ENCODE measurements around the gene TOLLIP. TPM values are rescaled to one million over a fixed set of nuclear protein-coding genes. Genes with fewer than 3 reads are reported as not detected.
"Not testable (repeated sequence)": the region's sequence is repeated elsewhere in the genome, so short reads cannot be mapped to it uniquely, and the experiment has no call there.

TOLLIP gene
- total and polyA plus RNA-seq, 4 donors, result 20.0 to 52.1 (median 34.9) TPM

GRCh38 chr11:1251236-1251770, 58.1 kb downstream of the TOLLIP start:
- Histone ChIP-seq H3K9me3 (ENCODE audit: control insufficient read depth, low read length) (no peaks in the 10 kb centered on the region), H3K27ac (ENCODE audit: low read depth in 1 of 2, low read length in 2 of 2) (no peak overlapping the region), H3K4me3 (ENCODE audit: low read length in 2 of 2) (no peak overlapping the region), H3K36me3 (ENCODE audit: control insufficient read depth in 1 of 2, insufficient read depth in 2 of 2, low read length in 1 of 2) (no peaks in the 10 kb centered on the region), H3K27me3 (ENCODE audit: control insufficient read depth in 1 of 2, insufficient read depth in 2 of 2, low read length in 1 of 2) (no peaks in the 10 kb centered on the region), H3K4me1 (ENCODE audit: control insufficient read depth in 1 of 2, insufficient read depth in 2 of 2, low read length in 2 of 2) (no peaks in the 10 kb centered on the region)
- DNase-seq, result no peak
- intact Hi-C loops (cut with DNase I), result no loop called here
- ATAC-seq (ENCODE audit: low FRiP score), result no peak
- 91 to 94% methylated on average over 16 of the region's 16 CpGs for WGBS, 2 donors

DNA sequence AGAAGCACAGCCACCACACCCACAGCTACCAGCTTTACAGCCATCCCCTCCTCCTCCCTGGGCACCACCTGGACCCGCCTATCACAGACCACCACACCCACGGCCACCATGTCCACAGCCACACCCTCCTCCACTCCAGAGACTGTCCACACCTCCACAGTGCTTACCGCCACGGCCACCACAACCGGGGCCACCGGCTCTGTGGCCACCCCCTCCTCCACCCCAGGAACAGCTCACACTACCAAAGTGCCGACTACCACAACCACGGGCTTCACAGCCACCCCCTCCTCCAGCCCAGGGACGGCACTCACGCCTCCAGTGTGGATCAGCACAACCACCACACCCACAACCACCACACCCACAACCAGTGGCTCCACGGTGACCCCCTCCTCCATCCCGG, 59.0 kb downstream of the TOLLIP start:
- H3K9me3 ChIP-seq (ENCODE audit: control insufficient read depth, low read length); DNase-seq; H3K27ac ChIP-seq (ENCODE audit: low read depth in 1 of 2, low read length in 2 of 2); H3K4me1 ChIP-seq (ENCODE audit: control insufficient read depth in 1 of 2, insufficient read depth in 2 of 2, low read length in 2 of 2); H3K27me3 ChIP-seq (ENCODE audit: control insufficient read depth in 1 of 2, insufficient read depth in 2 of 2, low read length in 1 of 2); H3K36me3 ChIP-seq (ENCODE audit: control insufficient read depth in 1 of 2, insufficient read depth in 2 of 2, low read length in 1 of 2); H3K4me3 ChIP-seq (ENCODE audit: low read length in 2 of 2); ATAC-seq (ENCODE audit: low FRiP score); intact Hi-C loops (cut with DNase I): not testable (repeated sequence)
- WGBS, 2 donors, result 96% methylated on average over 2 to 4 of the region's 12 CpGs

- H3K4me1 ChIP-seq (ENCODE audit: control insufficient read depth in 1 of 2, insufficient read depth in 2 of 2, low read length in 2 of 2); H3K27me3 ChIP-seq (ENCODE audit: control insufficient read depth in 1 of 2, insufficient read depth in 2 of 2, low read length in 1 of 2); H3K4me3 ChIP-seq (ENCODE audit: low read length in 2 of 2); H3K27ac ChIP-seq (ENCODE audit: low read depth in 1 of 2, low read length in 2 of 2); H3K9me3 ChIP-seq (ENCODE audit: control insufficient read depth, low read length); DNase-seq; ATAC-seq (ENCODE audit: low FRiP score); H3K36me3 ChIP-seq (ENCODE audit: control insufficient read depth in 1 of 2, insufficient read depth in 2 of 2, low read length in 1 of 2); intact Hi-C loops (cut with DNase I): not testable (repeated sequence)
- WGBS, 2 donors, result 83 to 97% methylated on average over 9 to 13 of the region's 18 CpGs
Measured at GRCh38 chr11:1248951-1249350, 60.5 kb downstream of the TOLLIP start.

- H3K36me3 ChIP-seq (ENCODE audit: control insufficient read depth in 1 of 2, insufficient read depth in 2 of 2, low read length in 1 of 2); H3K27ac ChIP-seq (ENCODE audit: low read depth in 1 of 2, low read length in 2 of 2); H3K27me3 ChIP-seq (ENCODE audit: control insufficient read depth in 1 of 2, insufficient read depth in 2 of 2, low read length in 1 of 2); H3K4me1 ChIP-seq (ENCODE audit: control insufficient read depth in 1 of 2, insufficient read depth in 2 of 2, low read length in 2 of 2); H3K9me3 ChIP-seq (ENCODE audit: control insufficient read depth, low read length); intact Hi-C loops (cut with DNase I); ATAC-seq (ENCODE audit: low FRiP score); DNase-seq; H3K4me3 ChIP-seq (ENCODE audit: low read length in 2 of 2): not testable (repeated sequence)
- WGBS, 2 donors, result 82 to 90% methylated on average over 3 to 14 of the region's 14 CpGs
Measured at GRCh38 chr11:1247026-1247425, 62.4 kb downstream of the TOLLIP start.

GRCh38 chr11:1246301-1246700, 63.1 kb downstream of the TOLLIP start:
- H3K9me3 ChIP-seq (ENCODE audit: control insufficient read depth, low read length); H3K4me3 ChIP-seq (ENCODE audit: low read length in 2 of 2); H3K36me3 ChIP-seq (ENCODE audit: control insufficient read depth in 1 of 2, insufficient read depth in 2 of 2, low read length in 1 of 2); DNase-seq; H3K4me1 ChIP-seq (ENCODE audit: control insufficient read depth in 1 of 2, insufficient read depth in 2 of 2, low read length in 2 of 2); H3K27me3 ChIP-seq (ENCODE audit: control insufficient read depth in 1 of 2, insufficient read depth in 2 of 2, low read length in 1 of 2); intact Hi-C loops (cut with DNase I); ATAC-seq (ENCODE audit: low FRiP score); H3K27ac ChIP-seq (ENCODE audit: low read depth in 1 of 2, low read length in 2 of 2): not testable (repeated sequence)
- 86 to 89% methylated on average over 12 to 14 of the region's 14 CpGs for WGBS, 2 donors

DNA sequence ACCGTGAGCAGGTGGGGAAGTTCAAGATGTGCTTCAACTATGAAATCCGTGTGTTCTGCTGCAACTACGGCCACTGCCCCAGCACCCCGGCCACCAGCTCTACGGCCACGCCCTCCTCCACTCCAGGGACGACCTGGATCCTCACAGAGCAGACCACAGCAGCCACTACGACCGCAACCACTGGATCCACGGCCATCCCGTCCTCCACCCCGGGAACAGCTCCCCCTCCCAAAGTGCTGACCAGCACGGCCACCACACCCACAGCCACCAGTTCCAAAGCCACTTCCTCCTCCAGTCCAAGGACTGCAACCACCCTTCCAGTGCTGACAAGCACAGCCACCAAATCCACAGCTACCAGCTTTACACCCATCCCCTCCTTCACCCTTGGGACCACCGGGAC, 63.7 kb downstream of the TOLLIP start:
- H3K4me1 ChIP-seq (ENCODE audit: control insufficient read depth in 1 of 2, insufficient read depth in 2 of 2, low read length in 2 of 2); H3K27me3 ChIP-seq (ENCODE audit: control insufficient read depth in 1 of 2, insufficient read depth in 2 of 2, low read length in 1 of 2); DNase-seq; H3K4me3 ChIP-seq (ENCODE audit: low read length in 2 of 2); H3K36me3 ChIP-seq (ENCODE audit: control insufficient read depth in 1 of 2, insufficient read depth in 2 of 2, low read length in 1 of 2); H3K9me3 ChIP-seq (ENCODE audit: control insufficient read depth, low read length); intact Hi-C loops (cut with DNase I); ATAC-seq (ENCODE audit: low FRiP score); H3K27ac ChIP-seq (ENCODE audit: low read depth in 1 of 2, low read length in 2 of 2): not testable (repeated sequence)
- WGBS, 2 donors, result 87 to 95% methylated on average over 13 of the region's 14 CpGs

- DNase-seq; H3K27ac ChIP-seq (ENCODE audit: low read depth in 1 of 2, low read length in 2 of 2); H3K9me3 ChIP-seq (ENCODE audit: control insufficient read depth, low read length); H3K27me3 ChIP-seq (ENCODE audit: control insufficient read depth in 1 of 2, insufficient read depth in 2 of 2, low read length in 1 of 2); H3K36me3 ChIP-seq (ENCODE audit: control insufficient read depth in 1 of 2, insufficient read depth in 2 of 2, low read length in 1 of 2); H3K4me1 ChIP-seq (ENCODE audit: control insufficient read depth in 1 of 2, insufficient read depth in 2 of 2, low read length in 2 of 2); intact Hi-C loops (cut with DNase I); H3K4me3 ChIP-seq (ENCODE audit: low read length in 2 of 2); ATAC-seq (ENCODE audit: low FRiP score): not testable (repeated sequence)
- 92 to 96% methylated on average over 8 to 9 of the region's 9 CpGs for WGBS, 2 donors
Measured at GRCh38 chr11:1244557-1244956, 64.9 kb downstream of the TOLLIP start.

GRCh38 chr11:1243521-1243920, 65.9 kb downstream of the TOLLIP start:
- H3K27me3 ChIP-seq (ENCODE audit: control insufficient read depth in 1 of 2, insufficient read depth in 2 of 2, low read length in 1 of 2); H3K27ac ChIP-seq (ENCODE audit: low read depth in 1 of 2, low read length in 2 of 2); DNase-seq; H3K36me3 ChIP-seq (ENCODE audit: control insufficient read depth in 1 of 2, insufficient read depth in 2 of 2, low read length in 1 of 2); intact Hi-C loops (cut with DNase I); H3K4me3 ChIP-seq (ENCODE audit: low read length in 2 of 2); ATAC-seq (ENCODE audit: low FRiP score); H3K4me1 ChIP-seq (ENCODE audit: control insufficient read depth in 1 of 2, insufficient read depth in 2 of 2, low read length in 2 of 2); H3K9me3 ChIP-seq (ENCODE audit: control insufficient read depth, low read length): not testable (repeated sequence)
- 97% methylated on average over 13 to 15 of the region's 18 CpGs for WGBS, 2 donors

- H3K9me3 ChIP-seq (ENCODE audit: control insufficient read depth, low read length); ATAC-seq (ENCODE audit: low FRiP score); H3K27ac ChIP-seq (ENCODE audit: low read depth in 1 of 2, low read length in 2 of 2); H3K27me3 ChIP-seq (ENCODE audit: control insufficient read depth in 1 of 2, insufficient read depth in 2 of 2, low read length in 1 of 2); H3K36me3 ChIP-seq (ENCODE audit: control insufficient read depth in 1 of 2, insufficient read depth in 2 of 2, low read length in 1 of 2); H3K4me1 ChIP-seq (ENCODE audit: control insufficient read depth in 1 of 2, insufficient read depth in 2 of 2, low read length in 2 of 2); DNase-seq; H3K4me3 ChIP-seq (ENCODE audit: low read length in 2 of 2); intact Hi-C loops (cut with DNase I): not testable (repeated sequence)
- 89 to 95% methylated on average over 4 to 10 of the region's 11 CpGs for WGBS, 2 donors
Measured at GRCh38 chr11:1242751-1243150, 66.7 kb downstream of the TOLLIP start.
